Lung (tissue), 12 donors: ENCODE results near the gene LMX1A. TPM values are rescaled to one million over a fixed set of nuclear protein-coding genes. Genes with fewer than 3 reads are reported as not detected.

Experiments
- ATAC-seq: fragments of 200-7000 bp; cut with Tn5 transposase; one replicate; pipeline ENCODE4 v1.9.1; 2020; ENCODE audit warnings: moderate number of reproducible peaks; ENCODE audit not compliant: insufficient read depth, low FRiP score
- DNase-seq, 3 donors: peaks; one replicate each; pipeline ENCODE4 v3.0.0-alpha.2; 2013 to 2017
- H3K27ac ChIP-seq, 2 donors: one replicate each; pipeline ENCODE4 v1.5.1; 2013; ENCODE audit warnings: mild to moderate bottlenecking in 2 of 2, moderate library complexity in 2 of 2, control low read depth in 1 of 2, inconsistent platforms in 1 of 2, low read depth in 1 of 2, low read length in 1 of 2
- H3K27me3 ChIP-seq, 3 donors: one replicate each; pipeline ENCODE4 v1.5.1; 2013; ENCODE audit warnings: low read length in 2 of 3; ENCODE audit not compliant: control insufficient read depth in 3 of 3, insufficient read depth in 3 of 3
- H3K36me3 ChIP-seq, 4 donors: one replicate each; pipeline ENCODE4 v1.5.1; 2013; ENCODE audit warnings: low read length in 4 of 4, mild to moderate bottlenecking in 1 of 4, moderate library complexity in 1 of 4; ENCODE audit not compliant: control insufficient read depth in 4 of 4, insufficient read depth in 4 of 4
- H3K4me1 ChIP-seq, 5 donors: one replicate each; pipeline ENCODE4 v1.5.1; 2013; ENCODE audit warnings: low read length in 5 of 5, mild to moderate bottlenecking in 2 of 5, moderate library complexity in 1 of 5; ENCODE audit not compliant: control insufficient read depth in 5 of 5, insufficient read depth in 5 of 5
- H3K4me3 ChIP-seq: one replicate; pipeline ENCODE4 v1.5.1; 2013; ENCODE audit warnings: mild to moderate bottlenecking, control low read depth, moderate library complexity
- H3K9ac ChIP-seq, 2 donors: one replicate each; pipeline ENCODE4 v1.5.1; 2013; ENCODE audit warnings: low read length in 2 of 2, control low read depth in 1 of 2; ENCODE audit not compliant: insufficient read depth in 1 of 2
- H3K9me3 ChIP-seq, 4 donors: one replicate each; pipeline ENCODE4 v1.5.1; 2013; ENCODE audit warnings: low read length in 3 of 4, mild to moderate bottlenecking in 1 of 4, moderate library complexity in 1 of 4; ENCODE audit not compliant: control insufficient read depth in 4 of 4, insufficient read depth in 3 of 4
- WGBS, 2 donors: extraction: QIAGEN DNeasy Blood & Tissue Kit; methylation state at CpG; one replicate each; pipeline ENCODE4 v1.1.7; 2013; 5-methylcytosine and 5-hydroxymethylcytosine counted together
- polyA plus RNA-seq, 2 donors: library from polyadenylated mRNA; stranded (reverse); fragments of 200-250 nt; gene quantifications; one replicate each; pipeline ENCODE4 v1.2.1, GENCODE V29; 2013
- total RNA-seq, 2 donors: library from RNA; depleted of rRNA in 1 of 2; stranded (reverse); fragments of >200 nt in 1 of 2; gene quantifications; one replicate each; pipeline ENCODE4 v1.2.1, GENCODE V29; 2014 to 2021
- TF ChIP-seq, protein P1 (sequence below): IDR thresholded peaks from 2 replicates; pipeline ENCODE4 v1.5.1; 2012; ENCODE audit warnings: mild to moderate bottlenecking; ENCODE audit errors: control extremely low read depth, extremely low read depth
- donor health status: control.
- donor health status: control.
- donor health status: Bipolar disorder and iron deficiency.
- donor health status: healthy.
- donor health status: DM: yes; HTN: yes; CAD: no.

Gene LMX1A
- total and polyA plus RNA-seq, 4 donors, result 0.03 TPM; not detected in 3

DNA sequence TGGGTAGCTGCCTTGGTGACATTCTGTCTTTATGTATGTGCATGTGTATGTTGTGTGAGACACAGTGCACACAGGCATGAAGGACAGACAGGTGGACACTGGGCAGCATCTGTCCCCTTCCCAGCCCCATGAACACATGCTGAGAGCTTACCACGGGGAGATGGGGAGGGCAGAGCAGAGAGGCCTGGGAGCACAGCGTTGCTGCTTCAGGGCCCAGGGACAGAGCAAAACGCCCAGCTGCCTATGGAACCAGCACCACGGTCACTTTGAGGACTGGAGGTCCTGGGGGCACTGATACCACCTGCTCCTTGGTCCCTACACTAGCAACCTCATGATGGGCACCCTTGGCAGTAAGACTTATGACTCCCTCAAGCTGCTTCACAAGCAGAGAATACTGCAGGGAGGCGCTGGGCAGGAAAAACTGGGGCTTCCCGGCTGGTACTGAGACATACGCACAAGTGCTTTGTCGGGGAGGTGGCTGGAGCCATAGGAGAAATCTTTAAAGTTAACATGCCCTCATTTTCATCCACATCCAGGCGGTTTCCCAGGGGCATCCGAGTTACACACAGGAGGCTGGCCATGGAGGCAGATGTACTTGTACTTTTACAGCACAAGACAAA lies 40.3 kb downstream of the LMX1A start:
- H3K36me3 ChIP-seq, result no peaks in the 10 kb centered on the region
- TF ChIP-seq, protein P1, sequence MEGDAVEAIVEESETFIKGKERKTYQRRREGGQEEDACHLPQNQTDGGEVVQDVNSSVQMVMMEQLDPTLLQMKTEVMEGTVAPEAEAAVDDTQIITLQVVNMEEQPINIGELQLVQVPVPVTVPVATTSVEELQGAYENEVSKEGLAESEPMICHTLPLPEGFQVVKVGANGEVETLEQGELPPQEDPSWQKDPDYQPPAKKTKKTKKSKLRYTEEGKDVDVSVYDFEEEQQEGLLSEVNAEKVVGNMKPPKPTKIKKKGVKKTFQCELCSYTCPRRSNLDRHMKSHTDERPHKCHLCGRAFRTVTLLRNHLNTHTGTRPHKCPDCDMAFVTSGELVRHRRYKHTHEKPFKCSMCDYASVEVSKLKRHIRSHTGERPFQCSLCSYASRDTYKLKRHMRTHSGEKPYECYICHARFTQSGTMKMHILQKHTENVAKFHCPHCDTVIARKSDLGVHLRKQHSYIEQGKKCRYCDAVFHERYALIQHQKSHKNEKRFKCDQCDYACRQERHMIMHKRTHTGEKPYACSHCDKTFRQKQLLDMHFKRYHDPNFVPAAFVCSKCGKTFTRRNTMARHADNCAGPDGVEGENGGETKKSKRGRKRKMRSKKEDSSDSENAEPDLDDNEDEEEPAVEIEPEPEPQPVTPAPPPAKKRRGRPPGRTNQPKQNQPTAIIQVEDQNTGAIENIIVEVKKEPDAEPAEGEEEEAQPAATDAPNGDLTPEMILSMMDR, result no peak
- ATAC-seq (no peak), DNase-seq (no peak)
- 75 to 81% methylated on average over 10 of the region's 10 CpGs for WGBS, 2 donors
- peaks cover 0 to 12% (median 1%) of the 10 kb centered on the region in 4 donors for H3K9me3 ChIP-seq
- H3K4me3 ChIP-seq, result no peak overlapping the region
- H3K9ac ChIP-seq, result no peak overlapping the region
- H3K4me1 ChIP-seq, result no peaks in the 10 kb centered on the region
- no peak overlapping the region for H3K27ac ChIP-seq
- H3K27me3 ChIP-seq, result peaks cover 0 to 18% (median 3%) of the 10 kb centered on the region in 3 donors

DNA sequence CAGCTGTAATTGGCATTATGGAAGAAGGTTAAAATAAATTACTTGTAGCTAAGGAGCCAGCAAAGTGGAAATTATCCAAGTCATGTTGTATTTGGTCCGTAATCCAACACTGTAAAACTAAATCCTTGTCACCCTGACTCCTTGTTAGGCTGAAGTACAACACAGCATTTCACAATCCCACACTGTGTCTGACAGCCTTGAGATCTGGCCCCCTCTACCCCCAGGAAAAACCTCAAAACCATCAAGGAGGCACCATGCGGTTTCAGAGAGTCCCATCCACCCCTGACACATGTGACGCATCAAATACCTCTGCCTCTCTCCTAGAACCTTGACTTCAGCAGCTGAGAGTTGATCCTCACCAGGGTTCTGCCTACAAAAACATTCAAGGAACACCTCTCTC lies 41.0 kb downstream of the LMX1A start:
- Histone ChIP-seq H3K36me3 (no peaks in the 10 kb centered on the region), H3K27ac (no peak overlapping the region), H3K4me1 (no peaks in the 10 kb centered on the region), H3K4me3 (no peak overlapping the region), H3K27me3 (peaks cover 0 to 18% (median 3%) of the 10 kb centered on the region in 3 donors), H3K9ac (no peak overlapping the region), H3K9me3 (peaks cover 0 to 13% (median 1%) of the 10 kb centered on the region in 4 donors)
- TF ChIP-seq, protein P1, result no peak
- DNase-seq (no peak), ATAC-seq (no peak)
- 76 to 77% methylated on average over 3 of the region's 3 CpGs for WGBS, 2 donors

DNA sequence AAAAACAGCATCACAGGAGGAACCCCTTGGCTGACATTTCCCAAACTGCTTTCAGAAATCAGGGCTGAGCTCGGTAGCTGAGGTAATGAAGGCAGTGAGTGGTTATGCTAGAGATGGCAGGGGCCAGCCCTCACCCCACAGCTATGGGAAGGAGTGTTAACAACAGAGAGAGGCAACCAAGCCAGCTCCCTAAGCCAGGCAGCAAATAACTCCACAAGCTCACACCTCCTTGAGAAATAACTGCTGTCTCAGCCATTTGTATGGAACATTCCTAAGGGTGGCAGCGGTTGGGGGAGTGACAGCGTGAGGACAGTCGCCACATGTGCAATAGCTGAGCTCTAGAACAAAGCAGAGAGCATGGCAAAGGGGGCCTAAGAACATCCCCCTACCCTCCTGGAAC lies 42.6 kb downstream of the LMX1A start:
- Histone ChIP-seq H3K36me3 (no peaks in the 10 kb centered on the region), H3K9ac (no peak overlapping the region), H3K27me3 (peaks cover 0 to 16% (median 3%) of the 10 kb centered on the region in 3 donors), H3K9me3 (peaks cover 0 to 18% (median 1%) of the 10 kb centered on the region in 4 donors), H3K4me3 (no peak overlapping the region), H3K27ac (no peak overlapping the region), H3K4me1 (no peaks in the 10 kb centered on the region)
- WGBS, 2 donors, result 29 to 42% methylated on average over 4 of the region's 4 CpGs
- DNase-seq (peak in 1 of 3 donors; percentile 2), ATAC-seq (no peak)
- TF ChIP-seq, protein P1, result no peak

DNA sequence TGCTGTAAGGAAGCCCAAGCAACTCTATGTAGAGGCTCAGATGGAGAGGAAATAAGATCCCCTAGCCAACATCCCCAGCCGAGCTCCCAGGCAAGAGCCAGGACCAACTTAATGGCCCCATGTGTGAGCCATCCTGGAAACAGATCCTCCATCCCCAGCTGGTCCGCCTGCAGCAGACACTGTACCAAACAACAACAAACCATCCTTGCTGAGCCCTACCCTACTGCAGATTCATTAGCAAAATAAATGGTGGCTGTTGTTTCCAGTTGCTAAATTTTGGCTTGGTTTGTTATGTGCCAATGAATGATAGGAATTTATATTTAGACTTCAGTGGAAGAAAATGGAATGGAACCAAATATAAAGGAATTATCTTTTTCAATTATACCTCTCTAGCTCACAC lies 43.9 kb downstream of the LMX1A start:
- Histone ChIP-seq H3K36me3 (no peaks in the 10 kb centered on the region), H3K9ac (no peak overlapping the region), H3K4me3 (no peak overlapping the region), H3K4me1 (no peaks in the 10 kb centered on the region), H3K27ac (no peak overlapping the region), H3K9me3 (peaks cover 0 to 18% (median 1%) of the 10 kb centered on the region in 4 donors), H3K27me3 (peaks cover 0 to 13% (median 0%) of the 10 kb centered on the region in 3 donors)
- no peak for ATAC-seq
- no peak for DNase-seq
- TF ChIP-seq, protein P1, result no peak
- 74 to 79% methylated on average over 2 of the region's 2 CpGs for WGBS, 2 donors
